Posterior vena cava (tissue), 2 donors: ENCODE results near the gene AIDA. TPM values are rescaled to one million over a fixed set of nuclear protein-coding genes. Genes with fewer than 3 reads are reported as not detected.
A peak's percentile ranks its signal among the peaks of the same experiment; 100 is the strongest.

Source experiments
- DNase-seq: peaks from one replicate; pipeline ENCODE4 v3.0.0-alpha.2; 2020; ENCODE audit warnings: low spot score
- intact Hi-C, 2 donors: fragments of 100-400 bp; cut with DNase I; formaldehyde crosslinking; loops; one replicate each; pipeline versions ENCODE4 v1.14.1 to v1.14.2; 2022 to 2023
- total RNA-seq, 2 donors: library from RNA; stranded (reverse); fragmentation: NEBNext Ultra II Directional; extraction: Animal tissue kit (Norgen Biotek cat#: 25700); gene quantifications; one replicate each; pipeline ENCODE4 v1.2.1, GENCODE V29; 2021
- donor health status: DM: yes; HTN: yes; CAD: no.
- donor health status: DM: yes; HTN: yes; CAD: no.

The AIDA gene
- total RNA-seq, 2 donors from 2014 or later = 106 to 136 TPM

DNA sequence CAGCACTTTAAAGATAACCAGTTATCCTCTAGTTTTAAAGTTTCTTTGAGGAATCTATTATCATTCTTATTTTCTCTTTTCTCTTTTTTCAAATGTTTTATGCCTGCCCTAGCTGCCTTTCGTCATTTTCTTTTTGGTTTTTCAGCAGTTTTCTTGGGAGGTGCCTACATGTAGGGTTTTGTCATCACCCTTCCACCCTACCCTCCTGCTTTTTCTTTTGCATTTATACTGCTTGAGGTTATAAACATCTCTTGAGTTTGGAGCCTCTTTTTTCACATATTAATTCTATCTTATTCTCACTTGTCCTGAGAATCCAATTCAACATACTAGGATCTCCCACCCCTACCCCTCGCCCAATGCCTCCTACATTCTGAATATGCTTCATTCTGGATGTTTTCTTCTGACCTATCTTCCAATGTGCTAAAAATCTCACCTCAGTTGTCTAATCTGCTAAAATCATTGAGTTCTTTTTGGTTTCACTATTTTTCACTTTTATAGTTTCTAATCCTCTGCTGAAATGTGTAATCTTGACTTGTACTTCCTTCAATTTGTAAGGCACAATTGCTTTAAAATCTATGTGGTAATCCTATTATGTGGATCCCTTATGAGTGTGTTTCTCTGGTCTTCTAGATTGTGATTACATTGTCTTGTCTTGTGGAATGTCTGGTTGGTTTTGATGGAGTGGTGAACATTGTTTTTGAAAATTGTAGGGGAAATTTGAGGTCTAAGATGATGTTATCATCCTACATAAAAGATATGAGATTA, 55.7 kb downstream of the AIDA start:
- intact Hi-C loops = no loop called here
- DNase-seq = no peak

GRCh38 chr1:222654849-222655248, 57.4 kb downstream of the AIDA start:
- intact Hi-C loops = no loop called here
- DNase-seq = no peak

GRCh38 chr1:222653178-222653827, 59.0 kb downstream of the AIDA start:
- intact Hi-C loops = no loop called here
- no peak for DNase-seq

GRCh38 chr1:222652676-222653075, 59.6 kb downstream of the AIDA start:
- intact Hi-C loops = no loop called here
- DNase-seq = no peak

GRCh38 chr1:222644636-222644980, 67.7 kb downstream of the AIDA start:
- intact Hi-C loops = no loop called here
- no peak for DNase-seq

GRCh38 chr1:222643938-222644635, 68.2 kb downstream of the AIDA start:
- DNase-seq = peak; percentile 99
- intact Hi-C loops = no loop called here

GRCh38 chr1:222643606-222643937, 68.7 kb downstream of the AIDA start:
- no peak for DNase-seq
- intact Hi-C loops = no loop called here

DNA sequence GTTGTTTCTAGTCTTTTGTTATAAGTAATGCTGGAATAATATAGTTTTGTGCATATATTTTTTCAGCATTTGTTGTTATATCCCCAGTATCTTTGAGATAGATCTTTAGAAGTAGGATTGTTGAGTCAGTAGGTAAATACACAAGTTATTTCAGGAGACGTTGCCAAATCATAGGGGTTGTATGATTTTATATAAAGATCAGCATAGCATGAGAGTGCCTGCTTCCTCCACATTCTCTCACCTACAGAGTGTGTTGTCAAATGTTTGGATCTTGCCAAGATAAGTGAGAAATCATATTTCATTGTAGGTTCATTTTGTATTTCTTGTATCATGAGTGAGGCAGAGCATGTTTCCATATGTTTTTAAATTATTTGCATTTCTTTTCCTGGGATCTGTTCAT, 69.8 kb downstream of the AIDA start:
- intact Hi-C loops = no loop called here

DNA sequence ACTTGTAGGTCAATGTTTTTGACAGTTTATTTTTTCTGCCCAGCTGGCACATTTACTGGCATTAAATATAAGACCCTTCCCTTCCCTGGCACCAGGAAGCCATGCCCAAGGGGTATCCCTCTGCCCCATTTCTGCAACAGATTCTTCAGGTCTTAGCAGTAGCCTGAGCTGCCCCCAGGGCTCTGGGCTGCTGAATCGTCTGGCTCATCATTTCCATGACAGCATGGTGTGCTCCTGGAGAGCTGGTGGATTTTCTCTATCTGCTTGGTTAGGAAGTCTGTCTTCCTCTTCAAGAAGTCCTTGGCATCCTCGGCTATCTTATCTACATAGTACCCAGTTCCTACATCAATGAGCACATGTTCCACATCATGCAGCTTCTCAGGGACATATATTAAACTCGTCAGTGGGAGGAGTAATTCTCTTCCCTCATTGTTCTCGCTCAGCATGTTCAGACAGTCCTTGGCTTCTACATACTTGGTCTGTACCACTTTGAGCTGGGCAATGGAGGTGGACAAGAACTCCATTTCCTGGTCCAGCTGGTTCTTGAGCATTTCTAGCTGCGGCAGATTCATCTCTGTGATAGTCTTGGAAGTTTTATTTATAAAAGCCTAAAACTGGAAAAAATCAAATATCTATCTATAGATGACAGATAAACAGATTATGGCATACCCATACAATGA, 70.9 kb downstream of the AIDA start:
- intact Hi-C loops = no loop called here
- DNase-seq = no peak

More for the DNA sequence above, 69.8 kb downstream of the AIDA start:
- no peak for DNase-seq

GRCh38 chr1:222634180-222635013, 77.9 kb downstream of the AIDA start:
- no peak for DNase-seq
- intact Hi-C loops = loop anchor here in 1 of 2 donors (5.0 to 10.0 kb wide), 2 partner anchors 50 to 172 kb away; partner anchors contain the start of gene TAF1A

- intact Hi-C loops = loop anchor here (2.0 to 10.0 kb wide), 3 partner anchors 48 to 170 kb away; partner anchors contain the start of gene TAF1A (in 1 of the 2)
- DNase-seq = no peak
These were observed 79.5 kb downstream of the AIDA start for GRCh38 chr1:222632749-222633148.

DNA sequence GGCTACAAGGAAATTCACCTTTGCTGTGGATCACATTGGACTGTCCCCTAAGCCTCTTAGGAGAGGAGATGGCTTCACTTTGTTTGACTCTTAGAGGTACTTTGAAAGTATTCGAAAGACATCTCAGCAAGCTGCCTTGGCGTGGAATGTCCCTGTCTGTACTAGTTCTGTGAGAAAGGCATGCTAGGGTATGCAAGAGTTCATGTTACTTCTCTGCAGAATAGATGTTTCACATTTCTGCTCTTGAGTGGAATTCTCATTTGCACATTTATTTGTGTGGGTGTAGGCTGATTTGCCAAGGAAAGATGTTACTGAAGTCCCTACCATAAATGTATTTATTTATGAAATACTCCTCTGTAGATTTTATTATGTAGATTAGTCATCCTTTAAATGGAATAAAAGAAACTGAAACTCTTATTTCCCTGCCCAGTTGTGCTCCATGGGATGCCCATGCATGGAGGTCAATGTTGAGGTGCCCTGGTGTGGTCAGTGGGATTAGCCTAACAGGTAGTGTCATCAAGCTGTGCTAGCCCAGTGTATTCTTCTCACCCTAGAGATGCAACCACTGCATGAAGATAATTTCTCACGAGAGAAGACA, 80.6 kb downstream of the AIDA start:
- DNase-seq = no peak
- intact Hi-C loops = loop anchor here (2.0 to 10.0 kb wide), 3 partner anchors 47 to 169 kb away; partner anchors contain the start of gene TAF1A (in 1 of the 2)

- DNase-seq = no peak
- intact Hi-C loops = loop anchor here in 1 of 2 donors (5.0 to 10.0 kb wide), 2 partner anchors 45 to 168 kb away; partner anchors contain the start of gene TAF1A
These were observed 82.3 kb downstream of the AIDA start for GRCh38 chr1:222629921-222630535.

GRCh38 chr1:222627232-222627631, 85.1 kb downstream of the AIDA start:
- intact Hi-C loops = loop anchor here in 1 of 2 donors (2.0 kb wide), 1 partner anchor 46 kb away; no protein-coding TSS in a partner anchor

GRCh38 chr1:222624214-222624613, 88.1 kb downstream of the AIDA start:
- intact Hi-C loops = no loop called here
- no peak for DNase-seq

More at GRCh38 chr1:222627232-222627631, 85.1 kb downstream of the AIDA start:
- no peak for DNase-seq

GRCh38 chr1:222623458-222623857, 88.8 kb downstream of the AIDA start:
- no peak for DNase-seq
- intact Hi-C loops = no loop called here

- DNase-seq = no peak
- intact Hi-C loops = no loop called here
These were observed 89.5 kb downstream of the AIDA start for GRCh38 chr1:222622765-222623164.

DNA sequence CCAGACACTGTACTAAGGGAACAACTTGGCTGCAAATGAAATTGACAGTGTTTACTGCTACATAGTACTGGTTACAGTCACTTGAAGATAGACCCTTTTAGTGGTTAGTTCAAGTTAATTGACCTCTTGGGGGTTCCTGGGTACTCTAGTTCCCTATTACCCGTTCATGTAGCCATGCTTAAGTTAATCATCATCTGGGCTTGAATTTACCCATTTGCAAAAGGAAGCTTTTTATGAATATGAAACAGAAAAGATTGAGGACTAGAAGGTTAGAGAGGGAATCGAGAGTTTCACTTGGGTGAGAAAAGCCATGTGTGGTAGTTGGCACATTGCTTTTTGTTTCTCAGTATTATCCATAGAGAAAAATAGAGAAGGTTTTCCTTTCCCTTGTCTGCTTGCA, 91.7 kb downstream of the AIDA start:
- DNase-seq = no peak
- intact Hi-C loops = no loop called here
